Spleen (tissue), 11 donors: Measurements from ENCODE around the gene ATP1A4. TPM values are rescaled to one million over a fixed set of nuclear protein-coding genes. Genes with fewer than 3 reads are reported as not detected.
"Not testable (repeated sequence)": the region's sequence is repeated elsewhere in the genome, so short reads cannot be mapped to it uniquely, and the experiment has no call there.

ENCODE experiments used
- DNase-seq: peaks from one replicate; pipeline ENCODE4 v3.0.0-alpha.2; 2020
- H3K27ac ChIP-seq, 8 donors: fragments of 200-600 bp; sonication (generic) in 7 of 8; 1 replicate in 4 of 8; 2 replicates in 4 of 8; pipeline versions ENCODE4 v1.5.0 to v1.8.0; 2016 to 2021; ENCODE audit warnings: inconsistent platforms in 4 of 8, mild to moderate bottlenecking in 4 of 8, moderate library complexity in 1 of 8
- H3K27me3 ChIP-seq, 7 donors: fragments of 200-600 bp; sonication (generic) in 6 of 7; replicated peaks in 1 of 7; 1 replicate in 4 of 7; 2 replicates in 3 of 7; pipeline versions ENCODE4 v1.5.0 to v1.8.0; 2016 to 2021; ENCODE audit warnings: inconsistent platforms in 3 of 7, mild to moderate bottlenecking in 1 of 7
- H3K36me3 ChIP-seq, 6 donors: fragments of 200-600 bp; sonication (generic) in 5 of 6; 1 replicate in 4 of 6; 2 replicates in 2 of 6; pipeline versions ENCODE4 v1.5.0 to v1.8.0; 2016 to 2021; ENCODE audit warnings: inconsistent platforms in 2 of 6
- H3K4me1 ChIP-seq, 6 donors: fragments of 200-600 bp; sonication (generic) in 5 of 6; 1 replicate in 3 of 6; 2 replicates in 3 of 6; pipeline versions ENCODE4 v1.5.0 to v1.8.0; 2016 to 2021; ENCODE audit warnings: inconsistent platforms in 3 of 6
- H3K4me3 ChIP-seq, 8 donors: fragments of 200-600 bp; sonication (generic) in 7 of 8; 1 replicate in 4 of 8; 2 replicates in 4 of 8; pipeline versions ENCODE4 v1.5.0 to v1.8.0; 2016 to 2021; ENCODE audit warnings: inconsistent platforms in 4 of 8, mild to moderate bottlenecking in 4 of 8, moderate library complexity in 2 of 8
- H3K9me3 ChIP-seq, 8 donors: fragments of 200-600 bp; sonication (generic) in 7 of 8; 1 replicate in 4 of 8; 2 replicates in 4 of 8; pipeline versions ENCODE4 v1.5.0 to v1.8.0; 2016 to 2021; ENCODE audit warnings: inconsistent platforms in 4 of 8
- CTCF ChIP-seq, 11 experiments: fragments of 200-600 bp in 7 of 11; fragments of 450-650 bp in 4 of 11; sonication (generic) in 4 of 11; IDR thresholded peaks in 8 of 11; conservative IDR thresholded peaks in 3 of 11; 1 replicate in 7 of 11; 2 replicates in 4 of 11; pipeline versions ENCODE4 v1.4.0 to v1.8.0; 2016 to 2021; ENCODE audit warnings: antibody characterized with exemption in 11 of 11, inconsistent platforms in 4 of 11, mild to moderate bottlenecking in 1 of 11
- POLR2A ChIP-seq, 3 donors: fragments of 450-650 bp; IDR thresholded peaks; one replicate each; pipeline ENCODE4 v1.5.1; 2017; ENCODE audit warnings: antibody characterized with exemption in 3 of 3, mild to moderate bottlenecking in 1 of 3
- POLR2AphosphoS5 ChIP-seq, 3 donors: sonication (generic); formaldehyde crosslinking; IDR thresholded peaks; one replicate each; pipeline ENCODE4 v1.5.1; 2017; ENCODE audit warnings: antibody characterized with exemption in 3 of 3
- WGBS, 5 donors: extraction: QIAGEN DNeasy Blood & Tissue Kit in 3 of 5; methylation state at CpG; one replicate each; pipeline versions ENCODE4 v1.1.5 to v1.1.7; 2013 to 2018; 5-methylcytosine and 5-hydroxymethylcytosine counted together
- intact Hi-C: fragments of 100-400 bp; cut with DNase I; formaldehyde crosslinking; loops from one replicate; pipeline ENCODE4 v1.15.0; 2023; ENCODE audit warnings: low total_unique reads
- polyA plus RNA-seq, 3 donors: library from polyadenylated mRNA; stranded (reverse); fragments of 200-250 nt; gene quantifications; one replicate each; pipeline ENCODE4 v1.2.1, GENCODE V29; 2013
- total RNA-seq, 7 donors: library from RNA; depleted of rRNA in 3 of 7; stranded (reverse); fragments of >200 nt in 3 of 7; fragmentation: NEBNext Ultra II Directional in 4 of 7; extraction: Animal tissue kit (Norgen Biotek cat#: 25700) in 4 of 7; gene quantifications; one replicate each; pipeline versions ENCODE4 v1.1.0 to v1.2.1, GENCODE V29; 2016 to 2021
- donor health status: healthy with polysubstance abuse.
- donor health status: DM: no; HTN: no; CAD: no; lungs with moderate emphysema.
- donor health status: DM: no; HTN: no; CAD: no.
- donor health status: Bipolar disorder and iron deficiency.
- donor health status: healthy.
- donor health status: DM: no; HTN: no; CAD: no.
- donor health status: DM: yes; HTN: yes; CAD: no.

Gene ATP1A4
- total and polyA plus RNA-seq, 10 donors = 0.70 to 2.9 (median 0.95) TPM; not detected in 2

- intact Hi-C loops = loop anchor here (10.0 kb wide), 2 partner anchors 75 to 145 kb away; no protein-coding TSS in a partner anchor
- no peaks in the 10 kb centered on the region for H3K36me3 ChIP-seq
- no peak for DNase-seq
These were observed 41.7 kb upstream of the ATP1A4 start for GRCh38 chr1:160109686-160110085.

DNA sequence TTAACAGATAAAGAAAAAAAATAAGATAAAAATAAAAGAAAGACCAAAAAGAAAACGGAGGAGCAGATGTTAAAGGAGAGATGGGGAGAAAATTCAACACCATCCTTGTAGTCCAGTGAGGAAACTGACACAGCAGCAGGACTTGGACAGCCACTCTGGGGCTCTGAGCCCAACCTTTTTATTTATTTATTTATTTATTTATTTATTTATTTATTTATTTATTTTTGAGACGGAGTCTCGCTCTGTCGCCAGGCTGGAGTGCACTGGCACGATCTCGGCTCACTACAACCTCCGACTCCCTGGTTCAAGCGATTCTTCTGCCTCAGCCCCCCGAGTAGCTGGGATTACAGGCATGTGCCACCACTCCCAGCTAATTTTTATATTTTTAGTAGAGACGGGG, 39.9 kb upstream of the ATP1A4 start:
- intact Hi-C loops, H3K9me3 ChIP-seq, DNase-seq, H3K4me1 ChIP-seq, H3K27ac ChIP-seq, H3K4me3 ChIP-seq, H3K36me3 ChIP-seq: not testable (repeated sequence)
- peaks cover 0 to 21% (median 0%) of the 10 kb centered on the region in 7 donors for H3K27me3 ChIP-seq
- 89 to 96% (median 93%) methylated on average over 10 of the region's 10 CpGs for WGBS, 5 donors

More at GRCh38 chr1:160109686-160110085, 41.7 kb upstream of the ATP1A4 start:
- Histone ChIP-seq H3K9me3 (no peaks in the 10 kb centered on the region), H3K4me1 (peaks cover 0 to 8% (median 2%) of the 10 kb centered on the region in 6 donors), H3K27me3 (peaks cover 0 to 8% (median 0%) of the 10 kb centered on the region in 7 donors), H3K27ac (no peak overlapping the region), H3K4me3 (no peak overlapping the region)
- WGBS, 5 donors = 69 to 82% (median 74%) methylated on average over 4 of the region's 4 CpGs
- TF ChIP-seq POLR2AphosphoS5 (IDR thresholded peaks at IDR 0.05) = no peak
- no peak for TF ChIP-seq POLR2A (IDR thresholded peaks at IDR 0.05)
- TF ChIP-seq CTCF (IDR thresholded peaks at IDR 0.05 in 8 of 11, conservative IDR thresholded peaks at IDR 0.05 in 3 of 11) = no peak

DNA sequence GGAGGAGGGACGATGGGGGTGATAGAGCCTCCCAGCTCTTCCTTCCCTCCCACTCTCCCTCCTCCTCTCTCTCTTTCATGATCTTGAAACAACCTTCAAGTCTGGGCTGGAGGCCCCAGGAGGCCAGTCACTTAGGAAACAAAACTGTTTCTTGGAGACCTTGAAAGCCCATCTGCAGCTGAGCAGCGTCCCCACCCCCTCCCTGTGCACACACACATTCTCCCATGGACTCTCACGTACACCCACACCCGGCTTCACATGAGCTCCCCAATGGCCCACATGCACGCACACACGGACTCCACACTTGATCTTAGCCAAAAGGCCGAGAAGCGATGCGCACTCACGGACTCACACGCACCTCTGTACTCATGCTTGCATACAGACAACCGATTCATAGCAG, 39.0 kb upstream of the ATP1A4 start:
- Histone ChIP-seq H3K9me3 (no peaks in the 10 kb centered on the region), H3K27me3 (peaks cover 0 to 30% (median 0%) of the 10 kb centered on the region in 7 donors), H3K27ac (no peak overlapping the region), H3K4me3 (no peak overlapping the region), H3K4me1 (peaks cover 0 to 4% (median 0%) of the 10 kb centered on the region in 6 donors), H3K36me3 (no peaks in the 10 kb centered on the region)
- intact Hi-C loops = no loop called here
- no peak for DNase-seq
- TF ChIP-seq POLR2A (IDR thresholded peaks at IDR 0.05) = no peak
- TF ChIP-seq POLR2AphosphoS5 (IDR thresholded peaks at IDR 0.05) = no peak
- TF ChIP-seq CTCF (IDR thresholded peaks at IDR 0.05 in 8 of 11, conservative IDR thresholded peaks at IDR 0.05 in 3 of 11) = no peak
- WGBS, 5 donors = 82 to 89% (median 87%) methylated on average over 12 of the region's 12 CpGs

GRCh38 chr1:160113407-160113806, 38.0 kb upstream of the ATP1A4 start:
- no peak for TF ChIP-seq CTCF (IDR thresholded peaks at IDR 0.05 in 8 of 11, conservative IDR thresholded peaks at IDR 0.05 in 3 of 11)
- no peak for TF ChIP-seq POLR2A (IDR thresholded peaks at IDR 0.05)
- no peak for TF ChIP-seq POLR2AphosphoS5 (IDR thresholded peaks at IDR 0.05)
- no peak for DNase-seq
- Histone ChIP-seq H3K27me3 (peaks cover 0 to 33% (median 0%) of the 10 kb centered on the region in 7 donors), H3K27ac (no peak overlapping the region), H3K4me3 (no peak overlapping the region), H3K4me1 (peaks cover 0 to 8% (median 0%) of the 10 kb centered on the region in 6 donors), H3K36me3 (no peaks in the 10 kb centered on the region), H3K9me3 (no peaks in the 10 kb centered on the region)
- 82 to 89% (median 84%) methylated on average over 8 of the region's 8 CpGs for WGBS, 5 donors
- intact Hi-C loops = no loop called here

GRCh38 chr1:160114085-160114484, 37.3 kb upstream of the ATP1A4 start:
- DNase-seq = no peak
- H3K4me3 ChIP-seq = no peak overlapping the region
- TF ChIP-seq POLR2A (IDR thresholded peaks at IDR 0.05) (no peak), POLR2AphosphoS5 (IDR thresholded peaks at IDR 0.05) (no peak), CTCF (IDR thresholded peaks at IDR 0.05 in 8 of 11, conservative IDR thresholded peaks at IDR 0.05 in 3 of 11) (no peak)
- H3K27me3 ChIP-seq = peaks cover 0 to 33% (median 0%) of the 10 kb centered on the region in 7 donors
- H3K27ac ChIP-seq = no peak overlapping the region
- H3K36me3 ChIP-seq = no peaks in the 10 kb centered on the region
- H3K4me1 ChIP-seq = peaks cover 0 to 9% (median 0%) of the 10 kb centered on the region in 6 donors
- H3K9me3 ChIP-seq = no peaks in the 10 kb centered on the region
- intact Hi-C loops = no loop called here
- 80 to 93% (median 83%) methylated on average over 4 of the region's 4 CpGs for WGBS, 5 donors
